HG02870 (cell line): ENCODE results near the gene REEP3.
A peak's percentile ranks its signal among the peaks of the same experiment; 100 is the strongest.

Experiments
- ATAC-seq: cut with Tn5 transposase; IDR thresholded peaks from one replicate; pipeline ENCODE4 v1.9.1; 2021; ENCODE audit warnings: mild to moderate bottlenecking, moderate library complexity; ENCODE audit not compliant: unreplicated experiment

The REEP3 gene

GRCh38 chr10:63505562-63505961 is 15.6 kb upstream of the REEP3 start:
- ATAC-seq, result no peak

GRCh38 chr10:63506554-63506953 is 14.6 kb upstream of the REEP3 start:
- no peak for ATAC-seq

GRCh38 chr10:63515002-63515763 is 6.0 kb upstream of the REEP3 start:
- no peak for ATAC-seq

- ATAC-seq, result no peak
Observed at GRCh38 chr10:63516207-63516606, 5.0 kb upstream of the REEP3 start.

GRCh38 chr10:63518690-63519288 is 2.4 kb upstream of the REEP3 start:
- no peak for ATAC-seq

- ATAC-seq, result peak; percentile 70
Observed at GRCh38 chr10:63521416-63522276, 445 bp downstream of the REEP3 start.

GRCh38 chr10:63522277-63522687 is 1.1 kb downstream of the REEP3 start:
- ATAC-seq, result no peak

- no peak for ATAC-seq
Observed at GRCh38 chr10:63522995-63523394, 1.8 kb downstream of the REEP3 start.

- no peak for ATAC-seq
Observed at GRCh38 chr10:63525021-63525420, 3.8 kb downstream of the REEP3 start.

- ATAC-seq, result no peak
Observed at GRCh38 chr10:63527401-63527800, 6.2 kb downstream of the REEP3 start.

- no peak for ATAC-seq
Observed at GRCh38 chr10:63528084-63528744, 7.0 kb downstream of the REEP3 start.

- no peak for ATAC-seq
Observed at GRCh38 chr10:63530409-63530808, 9.2 kb downstream of the REEP3 start.

- ATAC-seq, result no peak
Observed at GRCh38 chr10:63534723-63535122, 13.5 kb downstream of the REEP3 start.

- no peak for ATAC-seq
Observed at GRCh38 chr10:63536698-63537097, 15.5 kb downstream of the REEP3 start.

GRCh38 chr10:63537536-63537935 is 16.3 kb downstream of the REEP3 start:
- ATAC-seq, result no peak

- no peak for ATAC-seq
Observed at GRCh38 chr10:63539377-63539776, 18.2 kb downstream of the REEP3 start.

GRCh38 chr10:63539994-63540393 is 18.8 kb downstream of the REEP3 start:
- no peak for ATAC-seq

- no peak for ATAC-seq
Observed at GRCh38 chr10:63542835-63543575, 21.8 kb downstream of the REEP3 start.

- no peak for ATAC-seq
Observed at GRCh38 chr10:63543576-63543962, 22.4 kb downstream of the REEP3 start.

- no peak for ATAC-seq
Observed at GRCh38 chr10:63544418-63544817, 23.2 kb downstream of the REEP3 start.
